ENCODE measurements around the gene PATE2. TPM values are rescaled to one million over a fixed set of nuclear protein-coding genes. Genes with fewer than 3 reads are reported as not detected.

Gene PATE2
- total and polyA plus RNA-seq, 2 of the 13 experiments (the other 11 are each of a cell fraction or from before 2014, with no cell fraction given): not detected

- no peaks in the 10 kb centered on the region for H3K27me3 ChIP-seq (ENCODE audit: control insufficient read depth in 1 of 2, insufficient read depth in 2 of 2, low read length in 2 of 2)
- H3K4me1 ChIP-seq (ENCODE audit: insufficient read depth, low read length): no peaks in the 10 kb centered on the region
- BruUV-seq (replicated peaks): no TSS peak
- H3K27ac ChIP-seq (ENCODE audit: extremely low read length, insufficient read depth, low read length): no peak within 1 kb of the TSS
- FAIRE-seq (no peak), DNase-seq (ENCODE audit: low spot score) (no peak), ATAC-seq (no peak)
- in situ Hi-C loops (cut with HindIII; ENCODE audit: extremely low pct_ligation_motif_present, low pct_unique_long_range_greater_than_20kb) (no loop called here), intact Hi-C loops (cut with micrococcal nuclease; ENCODE audit: unreplicated experiment) (no loop called here)
- no peaks in the 10 kb centered on the region for H3K36me3 ChIP-seq (replicated peaks in 1 of 2; ENCODE audit: control insufficient read depth in 1 of 2, insufficient read depth in 2 of 2, low read length in 2 of 2)
- no peak for TF ChIP-seq AGO1 (IDR thresholded peaks at IDR 0.05; ENCODE audit: low read depth, low read length, poor library complexity, severe bottlenecking)
- no peak for TF ChIP-seq ZSCAN20 (CRISPR knock-in tag; IDR thresholded peaks at IDR 0.05; ENCODE audit: borderline replicate concordance)
- no peak for TF ChIP-seq ZNF737 (CRISPR knock-in tag; IDR thresholded peaks at IDR 0.05; ENCODE audit: borderline replicate concordance)
- ChIA-PET CTCF (ENCODE audit: low intra/inter-chr PET ratio, low total read pairs) (no interaction called here), POLR2A (no interaction called here)
- H3K4me2 ChIP-seq (ENCODE audit: low read depth, low read length): no peak within 1 kb of the TSS
- H4K20me1 ChIP-seq (ENCODE audit: insufficient read depth, low read length): no peaks in the 10 kb centered on the region
- H3K79me2 ChIP-seq (ENCODE audit: insufficient read depth, low read length): no peaks in the 10 kb centered on the region
- no peak within 1 kb of the TSS for H2AFZ ChIP-seq (ENCODE audit: low read length)
- H3K9me3 ChIP-seq (ENCODE audit: low read length): no peaks in the 10 kb centered on the region
- no peak within 1 kb of the TSS for H3K9ac ChIP-seq (ENCODE audit: insufficient read depth, low read depth, low read length)
- no peak within 1 kb of the TSS for H3K4me3 ChIP-seq (replicated peaks in 1 of 3; ENCODE audit: insufficient read depth in 1 of 3, low read depth in 2 of 3, low read length in 3 of 3)
- WGBS (ENCODE audit: low lambda C conversion rate): 0% methylated on average over 2 of the region's 2 CpGs
Measured at GRCh38 chr11:125787827-125788226, 9.2 kb upstream of the PATE2 start, which contains the start of gene PATE3. PATE3 (plus strand) TSS chr11:125788127; CDS start chr11:125788152, 25 bp downstream.

GRCh38 chr11:125784678-125785077 lies 6.0 kb upstream of the PATE2 start:
- no peaks in the 10 kb centered on the region for H4K20me1 ChIP-seq (ENCODE audit: insufficient read depth, low read length)
- 3% methylated on average over 2 of the region's 2 CpGs for WGBS (ENCODE audit: low lambda C conversion rate)
- no peak for ATAC-seq
- POLR2A ChIA-PET: no interaction called here
- no peaks in the 10 kb centered on the region for H3K27me3 ChIP-seq (ENCODE audit: control insufficient read depth in 1 of 2, insufficient read depth in 2 of 2, low read length in 2 of 2)
- FAIRE-seq: no peak
- CTCF ChIA-PET (ENCODE audit: low intra/inter-chr PET ratio, low total read pairs): no interaction called here
- no TSS peak for BruUV-seq (replicated peaks)
- no peaks in the 10 kb centered on the region for H3K9me3 ChIP-seq (ENCODE audit: low read length)
- in situ Hi-C loops (cut with HindIII; ENCODE audit: extremely low pct_ligation_motif_present, low pct_unique_long_range_greater_than_20kb): no loop called here
- H2AFZ ChIP-seq (ENCODE audit: low read length): no peak overlapping the region
- no peak overlapping the region for H3K4me2 ChIP-seq (ENCODE audit: low read depth, low read length)
- H3K79me2 ChIP-seq (ENCODE audit: insufficient read depth, low read length): no peaks in the 10 kb centered on the region
- no peak overlapping the region for H3K27ac ChIP-seq (ENCODE audit: extremely low read length, insufficient read depth, low read length)
- no peaks in the 10 kb centered on the region for H3K36me3 ChIP-seq (replicated peaks in 1 of 2; ENCODE audit: control insufficient read depth in 1 of 2, insufficient read depth in 2 of 2, low read length in 2 of 2)
- H3K4me3 ChIP-seq (replicated peaks in 1 of 3; ENCODE audit: insufficient read depth in 1 of 3, low read depth in 2 of 3, low read length in 3 of 3): no peak overlapping the region
- no peak overlapping the region for H3K9ac ChIP-seq (ENCODE audit: insufficient read depth, low read depth, low read length)
- intact Hi-C loops (cut with micrococcal nuclease; ENCODE audit: unreplicated experiment): no loop called here
- DNase-seq (ENCODE audit: low spot score): no peak
- H3K4me1 ChIP-seq (ENCODE audit: insufficient read depth, low read length): no peaks in the 10 kb centered on the region
- no peak for TF ChIP-seq ZNF17 (CRISPR knock-in tag; IDR thresholded peaks at IDR 0.05)
- no peak for TF ChIP-seq ZNF564 (CRISPR knock-in tag; IDR thresholded peaks at IDR 0.05)
- TF ChIP-seq ZKSCAN1 (IDR thresholded peaks at IDR 0.05; ENCODE audit: low read length): no peak
- TF ChIP-seq ARID3A (IDR thresholded peaks at IDR 0.05; ENCODE audit: low read depth, low read length): no peak
- no peak for TF ChIP-seq ISX (CRISPR knock-in tag; conservative IDR thresholded peaks at IDR 0.05)
- no peak for TF ChIP-seq ZNF691 (CRISPR knock-in tag; IDR thresholded peaks at IDR 0.05; ENCODE audit: borderline replicate concordance, low read depth)
- no peak for TF ChIP-seq RFXAP (CRISPR knock-in tag; IDR thresholded peaks at IDR 0.05; ENCODE audit: borderline replicate concordance)
- TF ChIP-seq KDM3A (CRISPR knock-in tag; IDR thresholded peaks at IDR 0.05; ENCODE audit: low read depth): no peak
- no peak for TF ChIP-seq AKNA (CRISPR knock-in tag; IDR thresholded peaks at IDR 0.05; ENCODE audit: borderline replicate concordance)

Measured in HepG2 (cell line).